Limb (tissue), 2 donors: ENCODE measurements around the gene SV2B.

Experiments
- DNase-seq, 2 donors: peaks; one replicate each; pipeline ENCODE4 v3.0.0-alpha.2; 2016; ENCODE audit errors: extremely low spot score in 2 of 2

Gene SV2B

DNA sequence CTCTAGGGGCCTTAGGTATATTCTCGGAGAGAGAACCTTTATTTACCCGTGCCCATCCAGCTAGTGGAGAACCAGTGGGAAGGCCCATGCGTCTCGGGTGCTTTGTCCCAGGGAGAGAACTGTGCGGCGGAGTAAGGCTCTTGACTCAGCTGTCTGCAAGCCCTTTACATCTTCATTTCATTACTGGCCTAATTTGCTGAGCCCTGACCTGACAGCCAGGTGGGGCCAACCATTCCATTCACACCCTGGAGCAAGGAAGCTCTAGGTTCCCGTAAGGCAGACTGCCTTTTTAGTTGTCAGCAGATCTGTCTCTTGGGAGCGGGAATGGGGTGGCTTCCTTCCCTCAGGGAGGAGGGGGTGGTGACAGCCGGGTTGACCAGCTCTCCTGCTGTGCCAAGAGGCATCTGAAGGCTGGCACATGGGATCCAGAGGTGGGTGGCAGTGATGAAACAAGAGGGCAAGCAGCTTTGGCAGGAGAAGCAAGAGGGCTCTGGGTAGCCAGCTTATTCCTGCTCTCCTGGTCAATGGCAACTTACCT is 36.4 kb downstream of the SV2B start:
- DNase-seq: no peak

DNA sequence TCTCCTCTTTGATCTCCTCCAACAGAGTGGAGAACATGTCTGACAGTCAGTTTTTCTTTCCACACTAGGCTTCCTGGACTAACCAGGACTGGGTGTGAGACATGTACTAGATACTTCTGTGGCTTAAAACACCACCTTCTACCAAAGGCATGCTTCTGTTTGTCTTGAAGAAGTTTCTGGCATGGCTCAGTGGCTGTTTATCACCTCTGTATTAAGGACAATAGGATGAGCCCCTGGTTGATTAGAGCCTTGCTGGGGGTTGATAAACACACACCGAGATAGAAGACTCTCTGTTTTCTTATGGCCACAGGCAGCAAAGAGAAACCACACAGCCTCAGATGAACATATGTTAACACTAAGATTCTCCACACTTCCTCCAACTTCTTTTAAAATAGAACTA is 40.5 kb downstream of the SV2B start:
- no peak for DNase-seq

DNA sequence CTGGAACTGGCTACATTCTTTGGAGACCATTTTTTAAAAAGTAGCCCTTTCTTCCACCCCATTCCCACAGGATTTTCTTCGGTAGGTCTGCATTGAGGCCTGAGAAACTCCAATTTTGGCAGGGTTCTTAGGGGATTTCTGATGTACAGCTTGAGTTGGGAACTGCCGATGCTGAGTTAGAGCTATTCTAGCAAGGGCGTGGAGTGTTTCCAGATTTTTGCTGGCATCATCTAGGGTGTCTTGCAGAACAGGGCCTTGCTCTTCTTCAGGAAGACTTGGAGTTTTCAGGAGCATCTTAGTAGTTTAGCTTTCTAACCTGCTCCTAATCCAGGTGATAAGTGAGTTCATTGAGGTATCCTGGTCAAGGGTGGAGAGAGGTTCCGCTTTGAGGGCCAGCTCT is 41.0 kb downstream of the SV2B start:
- DNase-seq: no peak

DNA sequence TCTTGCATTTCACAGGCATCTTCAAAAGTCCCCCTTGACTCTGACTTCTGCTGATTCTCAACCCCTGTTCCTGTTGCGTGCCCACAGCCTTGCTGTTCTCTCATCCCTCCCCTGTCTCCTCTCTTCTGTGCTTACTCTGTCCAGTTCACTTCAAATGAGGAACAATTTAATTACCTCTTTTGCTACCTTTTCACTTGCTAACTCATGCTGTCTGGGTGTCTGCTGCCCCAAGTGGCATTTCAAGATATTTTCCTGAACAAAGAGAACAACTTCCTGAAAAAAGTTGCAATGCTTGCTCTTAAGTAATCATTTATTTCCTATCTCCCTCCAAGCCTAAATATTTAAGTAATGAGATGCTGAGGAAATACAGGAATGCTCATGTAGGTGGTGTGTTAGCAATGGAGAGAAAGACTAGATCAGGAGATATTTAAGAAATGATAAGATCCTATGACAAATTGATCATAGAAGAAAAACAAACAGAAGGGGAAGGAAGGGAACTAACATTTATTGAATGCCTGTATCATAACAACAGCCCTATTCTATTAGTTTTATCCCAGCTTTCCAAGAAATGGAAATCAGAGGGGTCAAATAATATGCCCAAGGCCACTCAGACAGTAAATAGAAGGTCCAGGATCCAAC is 42.2 kb downstream of the SV2B start:
- no peak for DNase-seq

DNA sequence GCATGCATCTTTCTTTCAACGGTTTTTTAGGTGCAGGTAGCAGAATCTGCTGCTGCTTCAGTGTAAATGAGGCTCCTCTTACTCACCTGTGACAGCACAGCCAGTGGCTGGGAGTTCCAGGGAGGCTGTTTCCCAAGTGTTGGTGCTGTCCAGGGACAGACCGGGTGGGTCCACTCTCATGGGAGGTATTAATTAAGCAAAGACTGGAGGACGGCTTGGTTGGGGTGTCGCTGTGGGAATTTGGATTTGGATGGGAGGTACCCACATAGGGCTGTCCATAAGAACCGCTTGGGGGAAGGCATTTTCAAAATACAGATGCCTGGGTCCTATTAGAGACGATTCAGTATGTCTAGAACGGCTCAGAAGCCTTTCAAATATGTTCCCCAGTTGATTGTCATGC is 42.9 kb downstream of the SV2B start:
- no peak for DNase-seq

DNA sequence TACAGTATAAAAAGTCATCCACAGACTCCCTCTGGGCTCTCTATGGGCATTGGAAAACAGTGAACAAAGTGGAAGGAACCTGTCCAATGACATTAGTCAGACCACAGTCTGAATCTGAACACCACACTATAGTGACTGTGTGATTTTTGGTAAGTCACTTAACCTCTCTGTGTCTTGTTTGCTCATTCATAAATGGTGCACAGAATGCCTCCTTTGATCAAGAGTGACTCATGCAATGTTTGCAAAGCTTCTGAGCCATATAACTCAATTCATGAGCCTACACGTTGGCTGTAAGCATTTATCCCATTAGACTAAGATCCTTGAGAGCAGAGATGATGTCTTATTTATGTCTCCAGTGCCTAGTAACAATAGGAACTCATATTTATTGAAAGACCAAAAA is 46.7 kb downstream of the SV2B start:
- no peak for DNase-seq

DNA sequence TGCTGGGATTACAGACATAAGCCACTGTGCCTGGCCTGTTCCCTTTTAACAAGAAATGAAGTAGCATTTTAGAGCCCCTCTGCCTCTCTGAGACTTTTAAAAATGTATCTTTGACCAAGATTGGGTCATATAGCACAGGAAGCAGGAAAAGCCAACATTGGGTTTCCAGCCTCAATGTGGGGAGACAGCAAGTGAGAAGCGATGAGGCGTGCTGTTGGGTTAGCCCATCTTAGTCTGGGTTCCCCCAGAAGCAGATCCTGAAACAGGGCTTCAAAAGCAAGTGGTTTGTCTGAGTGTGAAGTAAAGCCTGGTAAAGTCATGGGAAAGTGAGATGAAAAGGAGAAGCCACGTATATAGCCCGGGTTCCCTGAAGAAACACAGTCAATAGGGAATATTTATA is 48.2 kb downstream of the SV2B start:
- no peak for DNase-seq

DNA sequence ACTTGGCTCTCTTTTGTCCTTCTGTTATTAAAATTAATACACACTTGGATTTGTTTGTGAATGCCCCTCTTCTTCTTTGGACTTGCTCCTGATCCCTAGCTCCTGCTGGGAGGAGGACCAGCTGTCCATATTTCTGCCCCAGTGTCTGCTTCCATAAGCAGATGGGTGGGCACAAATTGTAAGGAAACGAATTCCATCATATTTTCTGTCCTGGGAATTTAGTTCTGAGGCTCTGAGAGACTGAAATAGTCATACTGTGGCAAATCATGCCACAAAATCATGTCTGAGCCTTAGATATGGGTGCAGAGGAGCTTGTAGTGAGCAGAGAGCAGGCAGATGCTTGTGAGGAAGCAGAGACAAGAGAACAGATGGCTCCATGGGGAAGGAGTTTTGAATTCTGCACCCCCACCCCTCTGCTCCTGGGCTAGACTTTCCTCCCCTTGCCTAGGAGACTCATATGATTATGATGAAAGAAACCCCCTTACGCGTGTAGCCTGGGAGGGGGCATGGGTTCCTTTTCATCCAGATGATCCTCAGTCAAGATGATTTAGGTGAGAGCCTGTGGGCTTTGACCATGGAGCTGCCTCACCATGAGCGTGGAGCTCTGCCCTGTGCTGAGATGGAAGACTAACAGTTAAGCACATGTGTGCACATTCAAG is 50.6 kb downstream of the SV2B start:
- DNase-seq: no peak

DNA sequence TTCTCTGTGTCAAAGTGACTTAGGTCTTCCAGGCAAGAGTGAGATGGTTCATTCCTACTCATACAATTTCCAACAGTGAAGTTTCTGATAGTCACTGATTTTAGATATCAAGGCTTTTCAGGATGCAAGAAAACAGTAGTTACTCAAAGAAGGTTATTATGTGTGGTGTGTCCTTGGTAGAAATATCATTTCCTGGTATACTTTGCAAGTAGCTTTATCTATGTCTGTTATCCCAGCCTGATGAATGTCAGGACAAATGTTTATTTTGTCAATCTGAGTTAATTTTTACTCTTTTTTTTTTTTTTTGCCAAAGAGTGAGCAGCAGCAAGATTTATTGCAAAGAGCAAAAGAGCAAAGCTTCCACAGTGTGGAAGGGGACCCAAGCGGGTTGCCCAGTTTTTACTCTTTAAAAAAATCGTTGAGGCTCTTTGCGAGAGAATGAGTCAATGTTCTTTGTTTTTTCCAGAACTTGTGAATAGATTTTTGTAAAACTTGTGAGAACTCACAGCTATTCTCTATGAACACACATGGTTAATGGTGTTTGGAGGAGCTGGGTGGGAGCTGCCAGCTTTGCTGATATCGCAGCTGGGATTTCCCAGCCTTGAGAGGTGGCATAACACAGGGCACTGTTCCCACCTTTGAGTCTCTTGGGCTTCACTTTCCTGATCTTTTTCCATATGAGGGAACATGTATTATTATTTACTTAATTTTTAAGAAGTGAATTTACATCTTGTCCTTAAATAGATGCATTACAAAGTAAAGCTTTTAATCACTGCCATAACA is 51.9 kb downstream of the SV2B start:
- DNase-seq: no peak

DNA sequence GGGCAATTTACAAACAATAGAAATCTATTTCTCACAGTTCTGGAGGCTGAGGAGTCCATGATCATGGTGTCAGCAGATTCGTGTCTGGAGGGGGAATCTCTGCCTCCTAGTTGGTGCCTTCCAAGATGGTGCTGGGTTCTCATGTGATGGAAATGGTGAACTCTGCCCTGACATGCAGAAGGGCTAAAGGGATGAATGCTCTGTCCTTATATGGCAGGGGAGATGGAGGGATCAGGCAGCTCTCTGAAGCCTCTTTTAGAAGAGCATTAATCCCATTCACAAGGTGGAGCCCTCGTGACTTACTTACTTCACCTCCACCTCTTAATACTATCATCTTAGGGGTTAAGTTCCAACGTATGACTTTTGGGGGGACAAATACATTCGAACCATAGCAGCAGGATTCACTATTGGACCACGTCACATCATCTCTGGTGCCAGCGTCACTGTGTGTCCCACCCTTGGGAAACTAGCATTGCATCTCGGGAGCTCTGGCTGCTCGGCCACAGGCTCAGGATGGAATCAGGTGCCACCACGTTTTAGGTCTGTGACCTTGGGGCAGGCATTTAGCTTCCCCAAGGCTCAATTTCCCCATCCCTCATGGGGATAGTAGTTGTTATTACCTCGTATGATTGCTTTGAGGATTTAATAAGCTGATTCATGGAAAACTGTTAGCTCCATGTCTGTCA is 53.0 kb downstream of the SV2B start:
- no peak for DNase-seq

DNA sequence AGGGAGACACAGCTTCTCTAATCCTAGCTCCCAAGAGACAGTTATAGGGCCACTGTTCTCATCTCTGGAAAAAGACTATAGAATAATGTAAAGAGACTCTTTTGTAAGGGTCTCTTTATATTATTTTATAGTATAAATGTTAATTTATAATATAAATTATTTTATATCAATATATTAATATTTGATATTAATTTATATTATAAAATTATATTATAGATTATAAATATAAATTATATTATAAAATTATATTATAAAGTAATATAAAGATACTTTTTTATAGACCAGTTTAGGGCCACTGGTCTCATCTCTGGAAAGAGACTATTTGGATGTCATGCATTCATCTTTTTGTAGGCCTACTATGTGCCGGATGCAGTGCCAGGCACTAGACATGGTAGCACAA is 53.9 kb downstream of the SV2B start:
- DNase-seq: no peak

DNA sequence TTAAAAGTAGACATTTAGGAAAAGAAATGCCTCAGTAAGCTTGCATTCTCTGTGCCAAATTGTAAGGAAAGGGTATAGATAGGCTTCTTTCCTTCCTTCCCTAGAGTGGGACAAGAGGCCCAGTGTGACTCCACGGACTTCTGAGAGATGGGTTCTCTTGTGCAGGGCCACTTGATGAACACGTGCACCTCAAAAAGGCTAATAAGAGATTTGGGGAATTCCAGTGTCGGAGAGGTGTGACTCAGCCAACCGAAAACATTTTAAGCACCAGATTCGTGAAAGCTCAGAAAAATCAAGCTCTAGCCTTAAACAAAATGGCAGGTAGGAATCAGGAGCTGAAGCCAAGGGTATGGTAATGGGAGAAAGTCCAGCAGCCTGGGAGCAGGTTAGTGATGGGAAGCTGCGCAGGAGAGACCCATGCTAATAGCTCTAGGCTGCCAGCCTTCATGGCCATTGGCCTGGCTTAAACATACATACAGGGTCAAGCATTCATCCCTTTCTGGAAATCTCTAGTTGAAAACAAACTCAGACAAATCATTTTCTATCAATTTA is 56.2 kb downstream of the SV2B start:
- DNase-seq: no peak

DNA sequence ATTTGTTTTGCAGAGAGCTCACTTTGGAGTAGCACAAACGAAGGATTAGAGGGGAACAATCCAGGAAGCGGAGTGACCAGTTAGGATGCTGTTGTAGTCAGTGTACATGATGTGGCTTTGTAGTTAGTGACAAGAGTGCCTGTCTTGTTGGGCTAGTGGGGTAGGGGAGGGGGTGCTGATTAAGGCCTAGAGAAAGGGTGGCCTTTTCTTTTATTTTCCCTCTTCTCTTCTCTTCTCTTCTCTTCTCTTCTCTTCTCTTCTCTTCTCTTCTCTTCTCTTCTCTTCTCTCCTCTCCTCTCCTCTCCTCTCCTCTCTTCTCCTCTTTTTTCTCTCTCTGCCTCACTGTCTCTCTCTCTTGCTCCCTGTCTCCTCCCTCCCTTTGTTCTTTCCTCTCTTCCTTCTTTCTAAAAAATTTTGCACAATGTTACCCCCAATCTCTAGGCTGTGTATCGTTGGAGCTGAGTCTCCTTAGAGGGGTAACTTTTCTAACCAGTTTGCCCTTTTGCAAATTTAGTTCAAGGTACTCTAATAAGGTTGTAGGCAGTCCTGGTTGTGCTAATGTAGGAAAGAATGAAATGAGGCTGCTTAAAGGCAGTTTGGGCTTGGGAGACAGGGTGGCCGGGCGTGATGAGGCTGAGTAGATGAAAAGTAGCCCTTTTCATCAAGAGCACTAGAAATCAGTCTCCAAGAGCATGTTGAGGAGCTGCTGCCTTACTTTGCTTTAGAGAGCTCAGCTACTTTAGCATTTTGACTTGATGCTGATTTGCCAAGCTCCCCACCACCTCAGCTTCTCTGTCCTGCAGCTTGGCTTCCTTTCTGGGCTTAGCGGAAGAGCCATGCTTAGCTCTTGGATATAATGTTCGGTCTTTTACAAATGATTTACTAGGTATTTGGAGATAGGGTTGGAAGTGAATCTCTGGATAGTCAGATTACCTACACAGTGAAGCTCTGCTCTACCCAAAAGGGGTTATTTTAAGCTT is 58.6 kb downstream of the SV2B start:
- no peak for DNase-seq

DNA sequence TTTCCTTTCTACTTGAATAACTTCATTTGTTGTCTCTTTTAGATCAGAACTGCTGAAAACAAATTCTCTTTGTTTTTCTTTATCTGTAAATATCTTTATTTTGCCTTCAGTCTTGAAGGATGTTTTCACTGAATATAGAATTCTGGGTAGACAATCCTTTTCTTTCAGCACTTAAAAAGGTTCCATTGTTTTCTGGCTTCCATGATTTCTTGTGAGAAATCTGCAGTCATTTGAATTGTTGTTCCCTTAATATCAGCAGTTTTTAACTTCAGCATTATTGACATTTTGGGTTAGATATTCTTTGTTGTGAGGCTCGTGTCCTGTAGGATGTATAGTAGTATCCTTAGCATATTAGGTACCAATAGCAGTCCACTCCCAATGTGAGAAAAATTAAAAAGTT is 65.8 kb downstream of the SV2B start:
- DNase-seq: no peak

DNA sequence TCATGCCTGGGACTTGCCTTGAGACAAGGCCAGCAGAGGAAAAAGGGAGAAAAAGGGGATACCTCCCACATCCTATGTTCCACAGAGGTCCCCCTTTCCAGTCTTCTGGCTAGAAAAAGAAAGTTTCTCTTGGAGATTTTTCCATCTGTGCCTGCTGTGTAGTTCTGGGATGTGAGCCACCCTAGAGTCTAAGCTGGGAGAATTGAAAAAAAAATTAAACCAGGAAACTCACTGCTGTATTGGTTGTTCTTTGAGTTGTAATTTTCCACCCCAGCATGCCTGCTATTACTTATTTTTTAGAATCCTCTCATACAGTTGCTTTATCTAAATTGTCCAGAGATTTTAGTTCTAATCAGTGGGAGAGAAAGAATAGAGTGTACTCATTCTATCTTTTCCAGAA is 68.4 kb downstream of the SV2B start:
- no peak for DNase-seq

DNA sequence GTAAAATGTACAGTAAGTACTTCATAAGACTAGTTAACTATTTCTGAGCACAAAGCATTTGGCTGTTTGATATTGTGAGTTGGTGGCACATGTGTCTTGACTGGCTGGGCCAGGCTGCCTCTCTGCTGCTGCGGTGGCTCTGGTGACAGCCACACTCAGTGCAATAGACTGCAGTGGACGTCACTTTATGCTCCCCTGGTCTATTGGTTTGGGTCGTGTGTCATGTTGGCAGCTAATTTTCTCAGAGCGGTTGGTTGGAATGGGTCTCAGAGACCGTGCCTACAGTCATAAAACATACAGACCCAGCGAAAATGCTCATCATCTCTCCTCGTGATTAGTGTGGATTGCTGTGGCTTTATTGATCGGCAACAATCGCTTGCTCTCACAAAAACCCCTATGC is 71.3 kb downstream of the SV2B start:
- no peak for DNase-seq

DNA sequence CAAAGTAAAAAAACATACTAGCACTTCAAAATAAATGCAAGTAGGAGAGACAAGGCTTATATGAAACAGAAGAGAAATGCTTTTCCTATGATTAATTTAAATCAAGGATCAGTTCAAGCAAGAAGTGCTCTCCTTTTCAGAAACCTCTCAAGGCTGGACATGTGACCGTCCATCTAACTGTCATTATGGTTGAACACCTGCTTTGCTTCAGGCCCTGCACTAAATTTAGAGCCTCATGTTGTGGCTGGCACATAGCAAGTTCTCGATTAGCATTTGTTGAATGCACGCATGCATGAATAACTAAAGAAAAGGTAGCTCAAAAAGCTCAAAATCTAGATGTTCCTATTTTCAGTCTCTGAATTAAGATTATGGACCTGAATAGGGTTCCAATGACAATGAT is 82.0 kb downstream of the SV2B start:
- DNase-seq: no peak

DNA sequence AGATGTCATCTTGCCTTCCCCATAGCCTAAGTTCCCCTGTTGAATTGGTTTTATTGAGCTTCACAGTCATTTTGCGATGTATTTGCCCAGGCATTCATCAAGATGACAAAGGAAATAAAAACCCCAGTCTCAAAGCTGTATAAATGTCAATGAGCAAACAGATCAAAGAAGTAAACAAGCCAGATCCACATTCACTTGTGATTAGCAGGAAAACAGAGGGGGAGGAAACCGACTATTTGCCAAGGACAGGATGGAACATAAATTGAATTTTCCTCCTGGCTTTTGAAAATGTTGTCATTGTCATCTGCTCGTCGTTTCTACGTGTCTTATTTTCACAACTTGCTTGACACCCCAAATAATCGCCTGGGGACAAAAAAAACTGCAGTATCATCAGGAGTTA is 83.5 kb downstream of the SV2B start:
- DNase-seq: no peak

DNA sequence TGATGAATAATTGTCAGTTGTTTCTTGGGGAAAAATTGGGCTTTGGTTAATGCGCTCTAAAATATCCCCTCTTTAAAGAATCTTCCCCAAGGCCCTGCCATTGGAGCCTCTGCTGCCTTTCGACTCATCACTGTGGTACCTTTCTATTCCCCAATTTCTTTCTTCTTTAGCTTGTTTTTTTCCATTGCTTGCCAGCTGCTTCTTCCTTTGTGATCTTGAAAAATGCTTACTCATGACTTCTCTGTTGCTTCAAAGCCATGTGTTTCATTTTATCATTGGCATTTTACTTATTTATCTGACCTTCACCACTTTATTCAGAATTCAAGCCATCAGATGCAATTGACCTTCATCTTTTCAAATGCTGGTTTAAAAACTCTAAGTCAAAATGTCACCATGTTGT is 84.4 kb downstream of the SV2B start:
- no peak for DNase-seq

DNA sequence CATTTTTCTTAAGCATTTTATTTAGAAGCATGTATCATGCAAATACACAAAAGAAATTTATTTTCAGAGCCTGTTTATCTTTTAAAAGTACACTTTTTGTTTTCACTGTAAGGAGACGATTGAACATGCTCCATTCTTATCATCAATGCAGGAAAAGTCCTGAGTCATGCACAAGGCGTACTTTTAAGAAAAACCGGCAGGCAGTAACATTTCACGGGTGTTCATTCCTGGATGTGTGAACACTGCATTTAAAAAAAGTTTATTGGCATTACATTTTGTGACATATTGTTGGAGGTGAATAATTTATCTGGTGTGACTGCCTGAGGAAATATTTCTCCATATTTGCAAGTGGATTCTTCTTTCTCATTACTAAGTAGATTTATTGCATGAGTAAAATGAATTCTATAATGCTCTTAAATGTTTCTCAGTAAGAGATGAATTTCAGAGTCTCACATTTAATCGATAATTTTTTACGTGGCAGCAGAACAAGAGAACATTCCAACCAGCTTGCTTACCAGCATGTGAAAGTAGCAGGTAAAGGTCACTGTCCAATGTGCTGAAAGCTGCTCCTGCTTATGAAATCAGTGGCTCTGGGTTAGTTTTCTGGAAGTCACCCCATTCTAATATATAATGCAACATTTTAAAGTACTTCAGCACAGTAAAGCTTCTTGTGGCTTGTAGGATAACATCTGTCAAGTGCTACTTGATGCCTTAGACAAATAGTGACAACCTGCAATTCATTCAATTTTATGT is 87.0 kb downstream of the SV2B start:
- peak in 1 of 2 donors; percentile 37 for DNase-seq
